GM18508 (cell line): ENCODE results near the gene APAF1.
A peak's percentile ranks its signal among the peaks of the same experiment; 100 is the strongest.

Experiments
- ATAC-seq: cut with Tn5 transposase; IDR thresholded peaks from one replicate; pipeline ENCODE4 v1.9.1; 2021; ENCODE audit warnings: moderate number of reproducible peaks; ENCODE audit not compliant: insufficient read depth, unreplicated experiment

Gene APAF1

DNA sequence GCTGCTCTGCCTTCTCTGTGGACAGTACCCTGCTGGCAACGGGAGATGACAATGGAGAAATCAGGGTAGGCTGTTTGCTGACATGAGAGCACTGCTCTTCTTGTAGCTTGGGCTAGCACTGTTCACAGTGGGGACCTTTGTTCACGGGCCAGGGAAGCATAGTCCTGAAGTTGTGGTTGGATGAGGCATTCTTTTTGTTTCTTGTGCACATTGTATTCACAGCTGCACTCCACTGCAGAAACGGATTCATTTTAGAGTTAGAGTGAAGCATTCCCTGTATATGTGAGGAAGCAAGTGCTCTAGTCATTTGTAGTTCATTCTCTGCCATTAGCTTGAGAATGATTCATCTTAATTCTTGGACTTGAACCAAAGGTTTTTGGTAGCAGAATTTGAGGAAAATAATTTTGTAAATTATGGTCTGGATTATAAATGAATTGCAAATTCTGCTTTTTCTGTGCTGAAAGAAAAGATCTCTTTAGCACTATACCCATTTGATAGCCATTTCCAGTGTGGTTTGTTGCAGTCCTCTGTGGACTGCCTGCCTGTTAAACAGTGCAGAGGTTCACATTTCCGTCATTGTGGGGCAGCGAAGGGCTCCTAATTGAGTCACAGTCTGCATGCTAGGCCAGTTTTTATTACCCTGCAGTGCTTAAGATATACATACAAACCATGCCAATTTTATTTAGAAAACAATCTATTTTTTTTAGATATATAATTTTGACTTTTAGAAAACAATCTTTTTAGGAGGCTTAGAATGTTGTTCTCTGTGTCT is 80.6 kb downstream of the APAF1 start:
- ATAC-seq: peak; percentile 89

DNA sequence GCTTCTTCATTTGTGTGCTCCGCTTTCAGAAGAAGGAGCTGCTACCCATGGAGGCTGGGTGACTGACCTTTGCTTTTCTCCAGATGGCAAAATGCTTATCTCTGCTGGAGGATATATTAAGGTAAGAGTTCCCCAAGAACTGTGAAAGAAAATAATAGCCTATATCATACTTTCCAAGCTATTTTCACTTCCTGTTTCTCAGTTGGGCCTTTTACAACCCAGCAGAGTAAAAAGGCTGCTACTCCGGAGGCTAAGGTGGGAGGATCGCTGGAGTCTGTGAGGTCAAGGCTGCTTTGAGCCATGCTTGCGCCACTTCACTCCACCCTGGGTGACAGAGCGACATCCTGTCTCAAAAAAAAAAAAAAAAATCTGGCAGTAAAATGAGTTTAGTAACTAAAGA is 82.1 kb downstream of the APAF1 start:
- no peak for ATAC-seq

GRCh38 chr12:98730412-98730811 is 85.3 kb downstream of the APAF1 start:
- ATAC-seq: no peak

GRCh38 chr12:98733667-98734350 is 88.7 kb downstream of the APAF1 start:
- no peak for ATAC-seq

- ATAC-seq: no peak
These were observed 90.7 kb downstream of the APAF1 start for GRCh38 chr12:98735821-98736220.

GRCh38 chr12:98736352-98737321 is 91.5 kb downstream of the APAF1 start:
- ATAC-seq: no peak

DNA sequence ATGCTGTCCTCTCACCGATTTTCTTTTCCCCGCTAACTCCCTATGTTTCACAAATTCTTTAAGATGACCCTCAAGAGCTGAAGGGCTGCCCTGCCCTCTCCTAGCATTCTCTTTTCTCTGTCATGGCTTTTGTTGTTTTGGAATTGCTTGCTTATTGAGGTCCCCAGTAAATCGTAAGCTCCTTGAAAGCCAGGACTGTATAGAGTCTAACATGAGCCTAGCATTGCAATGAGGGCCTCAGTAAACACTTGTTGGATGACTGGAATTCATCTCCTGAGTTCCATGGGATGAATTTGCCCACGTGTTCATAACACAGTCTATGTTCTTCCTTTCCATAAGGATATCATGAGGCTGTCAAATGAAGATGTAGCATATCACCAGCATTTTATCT is 92.2 kb downstream of the APAF1 start:
- no peak for ATAC-seq

- ATAC-seq: no peak
These were observed 92.9 kb downstream of the APAF1 start for GRCh38 chr12:98738002-98738401.

- ATAC-seq: no peak
These were observed 93.4 kb downstream of the APAF1 start for GRCh38 chr12:98738539-98738938.

GRCh38 chr12:98740751-98741150 is 95.7 kb downstream of the APAF1 start:
- ATAC-seq: no peak

- no peak for ATAC-seq
These were observed 96.1 kb downstream of the APAF1 start for GRCh38 chr12:98741196-98741555.

- ATAC-seq: no peak
These were observed 96.6 kb downstream of the APAF1 start for GRCh38 chr12:98741556-98742265.

DNA sequence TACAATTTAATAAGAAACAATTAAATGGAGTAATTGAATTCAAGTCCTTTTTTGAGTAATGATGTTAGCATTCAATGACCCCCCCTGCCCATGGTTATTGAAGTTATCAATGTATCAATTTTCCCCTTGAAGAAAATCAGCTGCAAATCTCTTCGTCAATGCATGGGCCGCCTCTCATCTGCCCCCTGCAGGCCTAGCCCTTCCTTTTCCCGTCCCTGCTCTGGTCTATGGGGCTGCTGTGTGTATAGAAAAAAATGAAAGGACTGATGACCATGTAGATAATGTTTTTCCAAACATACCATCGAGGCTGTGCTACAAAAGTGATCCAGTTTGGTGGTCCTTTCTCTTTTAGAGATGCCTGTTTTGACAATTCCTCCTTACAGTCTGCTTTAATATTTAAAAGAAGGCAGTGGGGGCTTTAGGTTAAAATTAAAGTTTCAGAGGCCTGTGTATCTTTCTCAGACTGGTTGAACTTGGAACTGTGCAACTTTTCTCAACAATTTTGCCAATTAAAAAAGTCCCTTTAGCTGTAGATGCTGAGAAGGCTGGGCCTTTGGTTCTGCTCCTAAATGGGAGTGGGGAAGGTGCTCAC is 98.4 kb downstream of the APAF1 start:
- ATAC-seq: peak; percentile 52

- ATAC-seq: no peak
These were observed 99.6 kb downstream of the APAF1 start for GRCh38 chr12:98744680-98745079.

DNA sequence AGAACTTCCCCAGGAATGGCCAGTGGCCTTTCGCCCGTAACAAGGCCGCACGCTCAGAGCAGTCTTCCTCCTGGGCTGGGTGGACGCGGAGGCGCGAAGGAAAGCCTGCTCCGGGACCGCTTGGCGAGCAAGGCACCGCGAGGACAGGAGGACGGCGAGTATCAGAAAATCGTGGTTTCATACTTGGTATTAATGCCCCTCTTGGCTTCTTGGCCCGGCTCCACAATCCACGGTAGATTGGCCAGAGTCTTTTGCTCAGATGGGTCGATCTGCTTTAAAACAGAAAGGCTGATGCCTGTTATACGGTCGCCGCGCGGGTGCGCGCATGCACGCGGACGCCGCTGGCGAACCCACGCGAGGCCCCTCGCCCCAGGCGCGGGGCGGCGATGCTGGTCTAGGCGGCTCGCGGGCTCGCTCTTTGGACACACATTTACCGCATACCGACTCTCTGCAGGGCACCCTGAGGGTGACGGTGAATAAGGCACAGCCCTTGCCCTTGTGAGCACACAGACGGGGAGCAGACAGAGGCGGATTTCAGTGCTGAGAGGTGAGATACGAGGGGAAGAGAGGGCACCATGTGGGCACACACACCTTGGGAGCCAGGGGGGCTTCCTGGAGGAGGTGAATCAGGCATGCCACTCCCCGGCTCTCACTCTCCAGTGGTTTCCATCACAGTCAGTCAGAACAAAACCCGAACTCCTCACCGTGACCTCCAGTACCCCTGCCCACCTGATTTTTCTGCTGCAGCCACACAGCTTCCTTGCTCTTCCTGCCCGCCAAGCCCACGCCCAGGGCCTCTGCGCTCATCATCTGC is 100.7 kb downstream of the APAF1 start:
- ATAC-seq: no peak

DNA sequence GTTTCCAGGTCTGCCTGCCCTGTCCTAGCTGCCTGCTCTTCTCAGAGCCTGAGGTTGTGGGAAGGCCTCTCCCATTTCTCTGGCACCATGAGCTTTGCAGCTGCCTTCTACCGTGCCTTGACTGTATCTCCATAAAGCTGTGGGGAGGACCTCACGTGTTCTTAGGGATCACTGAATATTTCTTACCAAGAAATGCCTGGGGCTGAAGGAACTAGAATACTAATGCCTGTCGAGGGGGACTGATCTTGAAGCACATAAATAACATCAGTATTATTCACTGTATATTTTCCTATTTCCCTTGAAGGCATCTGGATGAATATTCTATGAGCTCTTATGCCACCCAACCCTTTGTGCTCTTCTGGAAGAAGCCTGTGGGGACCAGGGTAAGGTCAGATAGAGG is 103.4 kb downstream of the APAF1 start:
- ATAC-seq: no peak

DNA sequence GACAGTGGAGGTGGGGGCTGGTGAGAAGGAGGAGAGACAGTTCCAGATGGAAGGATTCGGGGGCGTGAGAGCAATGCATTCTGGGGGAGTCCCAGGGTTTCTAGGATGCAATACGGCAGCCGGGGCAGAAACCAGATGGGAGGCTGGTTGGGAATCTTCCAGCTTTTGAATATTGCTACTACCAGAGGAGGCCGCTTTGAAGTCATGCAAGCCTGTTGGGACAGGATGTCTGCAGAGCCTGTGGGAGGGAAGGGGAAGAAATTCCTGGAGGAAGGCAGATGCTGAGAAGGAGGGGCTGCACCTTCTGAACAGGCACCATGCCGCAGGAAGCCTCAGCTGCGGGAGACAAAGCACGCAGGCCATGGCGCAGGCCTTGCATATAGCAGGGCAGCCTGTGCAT is 105.4 kb downstream of the APAF1 start:
- no peak for ATAC-seq

DNA sequence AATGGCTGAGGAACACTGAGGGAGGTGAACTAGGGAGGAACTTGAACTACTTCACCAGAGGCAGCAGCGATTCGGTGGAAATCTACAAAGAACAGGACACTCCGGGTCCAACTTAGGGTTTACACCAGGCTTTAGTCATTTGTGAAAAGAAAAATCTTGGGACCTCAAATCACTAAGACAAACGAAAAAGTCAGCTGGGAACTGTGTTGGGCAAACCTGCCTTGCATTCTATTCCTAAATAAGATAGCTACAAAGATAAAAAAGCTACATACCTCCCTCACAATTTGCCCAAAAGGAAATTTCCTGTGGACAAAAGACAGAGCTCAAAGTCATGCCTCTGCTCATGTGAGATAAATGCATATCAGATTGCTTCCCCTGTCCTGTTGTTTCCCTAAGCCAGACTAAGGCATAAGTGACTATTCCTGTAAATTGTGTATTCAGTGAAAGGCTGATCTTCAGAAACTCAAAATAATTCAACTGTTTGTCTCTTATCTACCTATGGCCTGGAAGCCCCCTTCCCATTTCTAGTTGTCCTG is 106.6 kb downstream of the APAF1 start:
- no peak for ATAC-seq

DNA sequence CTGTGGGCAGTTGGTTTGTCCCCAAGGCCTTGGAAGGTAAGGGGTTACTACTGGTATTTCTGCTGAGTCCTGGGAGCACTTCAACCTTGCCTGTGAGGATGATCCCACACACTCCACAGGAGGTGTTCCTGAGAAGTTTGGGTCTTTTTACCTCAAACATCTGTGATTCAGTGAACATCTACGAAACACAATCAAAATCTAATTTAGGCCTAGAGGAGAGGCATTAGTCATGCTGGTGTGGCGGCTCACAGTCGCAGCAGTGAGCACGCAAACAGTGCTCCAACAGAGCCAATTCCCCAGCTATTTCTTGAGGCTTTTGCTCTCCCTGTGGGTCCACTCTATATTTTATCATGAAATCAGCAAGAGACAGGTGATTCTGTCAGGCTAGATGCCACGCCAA is 107.6 kb downstream of the APAF1 start:
- ATAC-seq: no peak
